ENCODE measurements around the gene CCNB2.

Gene CCNB2

DNA sequence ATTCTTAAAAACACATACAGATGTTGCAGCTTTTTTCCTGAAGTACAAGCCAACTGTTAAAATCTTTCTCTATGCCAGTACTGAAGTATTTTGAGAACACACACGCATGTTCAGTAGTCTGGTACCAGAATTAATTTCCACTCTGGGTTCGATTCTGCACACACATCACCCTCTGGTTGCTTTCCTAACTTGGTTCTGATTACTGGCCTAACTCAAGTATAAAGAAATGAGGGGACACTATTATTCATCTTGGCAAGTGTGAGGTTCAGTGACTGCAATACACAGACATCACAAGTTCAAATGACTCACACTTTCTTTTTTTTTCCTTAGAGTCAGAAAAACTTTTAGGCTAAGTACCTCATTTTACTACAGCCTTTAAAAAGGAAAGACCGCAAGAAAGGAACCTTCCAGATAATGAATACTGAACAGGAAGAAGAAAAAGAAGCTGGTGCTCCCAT is 64.3 kb downstream of the CCNB2 start:
- no peak for DNase-seq

DNA sequence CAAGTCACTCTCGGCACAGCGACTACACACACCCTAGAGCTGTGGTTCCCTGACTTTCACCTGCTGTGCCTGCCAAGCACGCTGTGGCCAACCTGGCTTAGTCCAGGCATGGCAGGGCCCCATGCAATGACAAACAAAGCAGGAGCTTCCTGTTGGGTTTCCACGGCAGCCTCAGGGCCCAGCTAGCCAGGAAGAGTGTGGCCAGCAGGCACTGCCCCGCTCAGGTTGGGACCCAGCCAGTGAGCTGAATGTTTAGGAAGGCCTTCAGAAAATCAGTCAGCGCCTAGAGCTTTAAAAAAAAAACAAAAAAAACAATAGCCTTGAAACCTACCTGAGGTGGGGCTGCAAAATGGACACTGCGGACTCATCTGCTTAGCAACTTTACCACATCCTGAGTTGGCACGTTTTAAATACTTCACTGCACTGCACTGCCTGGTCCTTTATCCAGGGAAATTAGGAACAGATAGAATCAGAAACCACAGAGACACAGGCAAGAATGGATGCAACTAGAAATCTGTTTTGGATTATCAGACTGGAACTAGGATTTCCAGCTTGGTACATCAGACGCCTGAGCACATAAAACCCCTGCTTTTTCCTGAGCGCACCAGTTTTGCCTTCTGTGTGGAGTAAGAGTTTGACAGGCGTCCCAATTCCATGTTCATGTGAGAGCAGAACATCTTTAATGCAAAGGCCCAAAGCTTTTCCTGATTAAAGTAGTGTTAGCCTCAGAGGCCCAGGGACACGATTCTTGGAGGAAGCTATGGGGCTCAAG is 65.5 kb downstream of the CCNB2 start:
- no peak for DNase-seq

- DNase-seq = no peak
These were observed 66.1 kb downstream of the CCNB2 start for GRCh38 chr15:59171067-59171397.

- no peak for DNase-seq
These were observed 67.4 kb downstream of the CCNB2 start for GRCh38 chr15:59172289-59172901.

DNA sequence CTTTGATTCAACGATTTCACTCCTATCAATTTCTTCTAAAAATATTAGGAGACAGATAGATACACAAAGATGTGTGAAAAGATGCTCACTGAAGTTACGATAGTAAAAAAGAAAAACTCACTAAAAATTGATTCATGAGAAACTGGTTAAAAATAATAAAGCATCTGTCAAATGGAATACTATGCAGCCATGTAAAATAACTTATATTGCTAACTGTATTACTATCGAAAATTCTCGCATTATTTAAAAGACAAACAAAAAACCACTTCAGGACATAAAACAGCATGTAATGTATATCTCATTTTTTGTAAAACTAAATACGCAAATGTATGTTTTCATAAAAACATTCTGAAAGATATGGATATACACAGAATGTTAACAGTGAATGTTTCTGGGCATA is 68.2 kb downstream of the CCNB2 start:
- no peak for DNase-seq

GRCh38 chr15:59174151-59174834 is 69.3 kb downstream of the CCNB2 start:
- no peak for DNase-seq
